Adrenal gland (tissue), 5 donors: ENCODE measurements around the gene ACSF3.

Source experiments
- POLR2A ChIP-seq, 2 donors: fragments of 450-650 bp; IDR thresholded peaks; one replicate each; pipeline ENCODE4 v1.6.1; 2017; ENCODE audit warnings: antibody characterized with exemption in 2 of 2, mild to moderate bottlenecking in 2 of 2, moderate library complexity in 1 of 2
- TF ChIP-seq, protein P1 (sequence below), 6 experiments: fragments of 450-650 bp in 4 of 6; fragments of 200-600 bp in 2 of 6; sonication (generic) in 1 of 6; IDR thresholded peaks; 1 replicate in 5 of 6; 2 replicates in 1 of 6; pipeline versions ENCODE4 v1.5.1 to v1.8.0; 2016 to 2021; ENCODE audit warnings: antibody characterized with exemption in 6 of 6, mild to moderate bottlenecking in 2 of 6, moderate library complexity in 1 of 6
- donor health status: DM: no; HTN: no; CAD: no.

DNA sequence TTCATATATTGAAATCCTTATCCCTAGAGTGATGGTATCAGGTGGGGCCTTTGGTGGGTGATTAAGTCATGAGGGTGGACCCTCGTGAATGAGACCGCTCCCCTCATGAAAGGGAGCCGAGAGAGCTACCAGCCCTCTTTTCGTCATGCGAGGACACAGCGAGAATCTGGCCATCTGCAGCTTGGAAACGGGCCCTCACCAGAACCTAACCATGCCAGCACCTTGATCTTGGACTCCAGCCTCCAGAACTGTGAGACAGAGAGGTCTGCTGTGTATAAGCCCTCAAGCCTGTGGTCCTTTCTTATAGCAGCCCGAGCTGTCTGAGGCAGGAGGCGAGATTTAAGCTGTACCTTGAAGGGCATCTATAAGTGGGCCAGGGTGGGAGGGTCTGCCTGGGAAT is 23.7 kb upstream of the ACSF3 start:
- TF ChIP-seq, protein P1, sequence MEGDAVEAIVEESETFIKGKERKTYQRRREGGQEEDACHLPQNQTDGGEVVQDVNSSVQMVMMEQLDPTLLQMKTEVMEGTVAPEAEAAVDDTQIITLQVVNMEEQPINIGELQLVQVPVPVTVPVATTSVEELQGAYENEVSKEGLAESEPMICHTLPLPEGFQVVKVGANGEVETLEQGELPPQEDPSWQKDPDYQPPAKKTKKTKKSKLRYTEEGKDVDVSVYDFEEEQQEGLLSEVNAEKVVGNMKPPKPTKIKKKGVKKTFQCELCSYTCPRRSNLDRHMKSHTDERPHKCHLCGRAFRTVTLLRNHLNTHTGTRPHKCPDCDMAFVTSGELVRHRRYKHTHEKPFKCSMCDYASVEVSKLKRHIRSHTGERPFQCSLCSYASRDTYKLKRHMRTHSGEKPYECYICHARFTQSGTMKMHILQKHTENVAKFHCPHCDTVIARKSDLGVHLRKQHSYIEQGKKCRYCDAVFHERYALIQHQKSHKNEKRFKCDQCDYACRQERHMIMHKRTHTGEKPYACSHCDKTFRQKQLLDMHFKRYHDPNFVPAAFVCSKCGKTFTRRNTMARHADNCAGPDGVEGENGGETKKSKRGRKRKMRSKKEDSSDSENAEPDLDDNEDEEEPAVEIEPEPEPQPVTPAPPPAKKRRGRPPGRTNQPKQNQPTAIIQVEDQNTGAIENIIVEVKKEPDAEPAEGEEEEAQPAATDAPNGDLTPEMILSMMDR (IDR thresholded peaks at IDR 0.05), result no peak
- no peak for TF ChIP-seq POLR2A (IDR thresholded peaks at IDR 0.05)
